ENCODE results near the gene DYSF.

The DYSF gene

DNA sequence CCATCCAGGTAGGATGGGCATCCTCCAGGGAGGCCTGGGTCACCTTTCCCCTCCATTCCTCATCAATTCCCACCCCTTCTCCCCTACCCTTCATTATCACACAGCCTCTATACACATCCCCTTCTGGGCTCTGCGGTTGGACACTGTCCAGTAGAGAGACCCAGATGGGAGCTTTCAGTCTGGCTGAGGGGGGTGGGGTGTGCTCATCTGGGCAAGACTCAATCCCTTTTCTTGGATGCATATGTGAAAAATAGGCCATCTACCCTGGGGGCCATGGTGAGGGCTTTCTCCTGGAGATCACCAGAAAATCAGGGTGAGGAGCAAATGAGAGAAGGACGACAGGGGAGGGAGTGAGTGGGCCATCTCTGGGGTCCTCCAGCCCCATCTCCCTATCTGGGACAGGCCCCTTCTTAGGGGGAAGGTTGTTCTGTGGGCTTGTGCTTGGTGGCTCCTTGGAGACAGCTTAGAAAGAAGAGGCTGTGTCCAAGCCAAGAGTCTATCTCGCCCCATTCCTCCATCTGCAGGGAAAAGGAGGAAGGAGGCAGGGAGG is 160.1 kb downstream of the DYSF start:
- no peak for DNase-seq (ENCODE audit: low read depth)
- H3K4me3 ChIP-seq (ENCODE audit: low read length), result no peak overlapping the region
- TF ChIP-seq, protein P1, sequence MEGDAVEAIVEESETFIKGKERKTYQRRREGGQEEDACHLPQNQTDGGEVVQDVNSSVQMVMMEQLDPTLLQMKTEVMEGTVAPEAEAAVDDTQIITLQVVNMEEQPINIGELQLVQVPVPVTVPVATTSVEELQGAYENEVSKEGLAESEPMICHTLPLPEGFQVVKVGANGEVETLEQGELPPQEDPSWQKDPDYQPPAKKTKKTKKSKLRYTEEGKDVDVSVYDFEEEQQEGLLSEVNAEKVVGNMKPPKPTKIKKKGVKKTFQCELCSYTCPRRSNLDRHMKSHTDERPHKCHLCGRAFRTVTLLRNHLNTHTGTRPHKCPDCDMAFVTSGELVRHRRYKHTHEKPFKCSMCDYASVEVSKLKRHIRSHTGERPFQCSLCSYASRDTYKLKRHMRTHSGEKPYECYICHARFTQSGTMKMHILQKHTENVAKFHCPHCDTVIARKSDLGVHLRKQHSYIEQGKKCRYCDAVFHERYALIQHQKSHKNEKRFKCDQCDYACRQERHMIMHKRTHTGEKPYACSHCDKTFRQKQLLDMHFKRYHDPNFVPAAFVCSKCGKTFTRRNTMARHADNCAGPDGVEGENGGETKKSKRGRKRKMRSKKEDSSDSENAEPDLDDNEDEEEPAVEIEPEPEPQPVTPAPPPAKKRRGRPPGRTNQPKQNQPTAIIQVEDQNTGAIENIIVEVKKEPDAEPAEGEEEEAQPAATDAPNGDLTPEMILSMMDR (conservative IDR thresholded peaks at IDR 0.05; ENCODE audit: low read length), result no peak

DNA sequence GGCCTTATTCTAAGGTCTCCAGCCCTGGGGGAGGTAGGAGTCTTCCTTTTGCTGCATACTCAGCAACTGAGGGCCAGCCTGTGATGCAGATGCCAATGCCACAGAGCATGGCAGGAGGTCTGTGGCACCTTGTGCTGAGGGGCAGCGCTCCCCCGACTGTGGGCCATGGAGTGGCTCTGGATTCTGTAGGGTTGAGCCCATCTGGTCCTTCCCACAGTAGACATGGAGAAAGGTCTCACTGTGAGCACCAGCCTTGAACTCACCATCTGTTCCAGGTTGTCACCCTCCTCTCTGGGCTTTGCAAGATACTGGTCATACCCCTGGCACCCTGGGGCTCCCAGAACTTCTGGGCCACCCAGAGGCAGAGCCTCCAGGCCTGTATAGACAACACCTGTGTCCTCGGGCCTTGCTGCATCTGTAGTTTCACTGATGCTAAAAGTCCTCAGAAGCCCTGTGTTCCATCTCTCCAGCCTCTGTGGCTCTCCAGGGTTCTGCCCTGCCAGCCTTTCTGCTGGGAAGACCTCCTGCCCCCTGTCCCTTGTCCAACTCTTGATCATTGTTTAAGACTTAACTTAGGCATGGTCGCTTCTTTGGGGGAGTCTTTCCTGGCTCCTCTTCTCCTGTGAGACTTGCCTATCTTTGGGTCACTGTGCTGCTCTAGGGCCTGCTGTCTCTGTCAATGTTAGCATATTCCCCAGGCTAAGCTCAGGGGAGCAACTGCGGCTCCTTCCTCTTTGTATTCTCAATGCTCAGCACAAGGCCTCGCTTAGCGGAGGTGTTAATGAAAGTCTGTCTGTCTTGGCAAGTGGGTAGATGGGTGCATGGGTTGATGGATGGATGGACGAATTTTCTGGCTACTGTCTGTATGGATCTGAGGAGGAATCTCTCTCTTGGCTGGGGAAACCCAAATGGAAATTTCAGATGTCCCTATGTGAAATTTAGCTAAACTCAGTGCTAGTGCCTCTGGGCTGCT is 160.9 kb downstream of the DYSF start:
- TF ChIP-seq, protein P1 (conservative IDR thresholded peaks at IDR 0.05; ENCODE audit: low read length), result no peak
- H3K4me3 ChIP-seq (ENCODE audit: low read length), result no peak overlapping the region
- no peak for DNase-seq (ENCODE audit: low read depth)

DNA sequence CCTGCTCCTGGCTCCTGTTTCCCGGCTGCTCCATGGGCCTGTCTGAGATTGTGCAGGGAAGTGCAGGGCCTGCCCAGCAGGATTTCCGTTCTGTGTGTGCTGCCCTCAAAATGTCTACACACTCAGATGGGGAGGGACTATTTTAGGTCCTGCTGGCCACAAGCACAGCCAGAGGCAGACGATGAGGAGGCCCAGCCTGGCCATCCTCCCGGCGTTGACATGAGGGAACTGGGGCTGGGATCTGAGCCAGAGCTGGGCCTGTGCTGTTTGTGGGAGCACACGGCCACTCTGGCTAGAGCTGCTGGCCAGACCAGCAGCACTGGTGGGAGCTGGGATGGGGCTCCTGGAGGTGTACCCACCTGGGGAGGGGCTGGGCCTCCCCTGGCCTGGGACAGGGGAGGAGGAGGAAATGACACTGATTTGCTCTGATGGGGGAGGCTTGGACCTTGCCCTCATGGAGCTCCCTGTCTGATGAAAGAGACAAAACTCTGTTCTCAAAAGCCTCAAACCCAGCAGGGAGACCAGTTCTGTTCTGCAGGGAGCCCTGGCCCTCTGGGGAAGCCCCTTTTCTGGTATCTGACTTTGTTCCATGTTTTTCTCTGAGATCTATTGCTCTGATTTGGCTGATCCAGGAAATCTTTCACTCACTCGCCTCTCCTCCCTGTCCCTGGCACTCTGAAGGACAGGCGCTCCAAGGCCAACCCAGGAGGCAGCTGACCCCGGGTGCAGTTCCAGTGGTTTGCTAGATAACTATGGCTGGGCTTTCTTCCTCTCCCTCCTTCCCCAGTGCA is 161.8 kb downstream of the DYSF start:
- H3K4me3 ChIP-seq (ENCODE audit: low read length), result no peak overlapping the region
- TF ChIP-seq, protein P1 (conservative IDR thresholded peaks at IDR 0.05; ENCODE audit: low read length), result no peak
- peak; percentile 88 for DNase-seq (ENCODE audit: low read depth)

DNA sequence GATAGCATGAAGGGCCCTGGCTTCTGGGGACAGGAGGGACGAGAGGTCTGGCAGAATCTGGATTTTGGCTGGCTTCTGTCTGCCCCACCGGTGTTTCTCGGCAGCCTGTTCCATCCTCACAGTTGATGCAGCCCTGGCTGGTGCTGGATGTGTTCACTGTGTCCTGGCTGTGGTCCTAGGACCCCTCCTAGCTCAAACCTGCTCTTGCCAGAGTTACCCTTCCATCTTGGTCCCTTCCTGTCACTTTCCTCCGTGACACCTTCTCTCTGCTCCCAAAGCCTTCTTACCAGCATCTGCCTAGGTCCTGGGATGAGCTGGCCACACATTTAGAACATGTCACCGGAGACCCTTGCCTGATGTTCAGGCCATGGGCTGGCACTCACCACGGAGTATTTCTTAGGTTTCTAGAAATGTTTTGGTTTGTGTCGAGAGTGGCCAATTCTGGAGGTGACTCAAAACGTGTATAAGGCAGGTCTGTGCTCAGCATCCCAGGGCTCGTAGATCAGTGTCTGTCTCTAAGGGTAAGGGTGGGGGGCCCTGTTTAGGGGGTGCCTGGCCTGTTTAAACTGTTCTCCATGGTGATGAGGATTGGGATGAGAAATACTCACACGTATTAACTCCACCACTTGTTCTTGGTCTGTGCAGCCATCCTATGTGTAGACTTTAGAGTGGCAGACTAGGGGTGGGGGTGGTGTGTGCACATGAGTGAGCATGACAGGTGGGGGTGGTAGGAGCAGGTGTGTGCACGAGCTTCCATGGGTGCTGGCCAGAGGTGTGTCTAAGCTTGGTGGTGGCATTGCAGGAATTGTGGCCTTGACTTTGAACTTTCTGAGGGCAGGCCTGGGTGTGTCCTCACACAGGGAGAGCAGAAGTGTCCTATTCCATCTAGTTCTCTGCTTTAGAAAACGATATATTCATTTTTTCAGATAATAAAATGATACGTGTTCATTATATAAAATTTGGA is 162.7 kb downstream of the DYSF start:
- TF ChIP-seq, protein P1 (conservative IDR thresholded peaks at IDR 0.05; ENCODE audit: low read length), result no peak
- no peak overlapping the region for H3K4me3 ChIP-seq (ENCODE audit: low read length)
- DNase-seq (ENCODE audit: low read depth), result no peak

DNA sequence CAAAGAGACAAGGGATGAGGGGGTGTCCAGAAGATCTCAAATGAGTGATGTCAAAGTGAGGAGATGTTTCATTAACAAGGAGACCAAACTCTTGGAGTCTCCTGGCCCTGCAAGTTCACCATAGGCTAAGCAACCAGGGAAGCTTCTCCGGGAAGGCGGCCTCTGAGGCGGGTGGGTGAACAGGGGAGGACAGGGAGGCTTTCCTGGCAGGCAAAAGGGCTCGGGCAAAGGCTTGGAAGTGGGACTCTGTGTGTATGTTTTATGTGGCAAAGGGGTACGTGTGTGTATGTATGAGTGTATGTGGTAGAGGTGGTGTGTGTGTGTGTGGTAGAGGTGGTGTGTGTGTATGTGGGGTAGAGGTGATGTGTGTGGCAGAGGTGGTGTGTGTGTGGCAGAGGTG is 163.9 kb downstream of the DYSF start:
- TF ChIP-seq, protein P1 (conservative IDR thresholded peaks at IDR 0.05; ENCODE audit: low read length), result no peak
- no peak for DNase-seq (ENCODE audit: low read depth)
- no peak overlapping the region for H3K4me3 ChIP-seq (ENCODE audit: low read length)

DNA sequence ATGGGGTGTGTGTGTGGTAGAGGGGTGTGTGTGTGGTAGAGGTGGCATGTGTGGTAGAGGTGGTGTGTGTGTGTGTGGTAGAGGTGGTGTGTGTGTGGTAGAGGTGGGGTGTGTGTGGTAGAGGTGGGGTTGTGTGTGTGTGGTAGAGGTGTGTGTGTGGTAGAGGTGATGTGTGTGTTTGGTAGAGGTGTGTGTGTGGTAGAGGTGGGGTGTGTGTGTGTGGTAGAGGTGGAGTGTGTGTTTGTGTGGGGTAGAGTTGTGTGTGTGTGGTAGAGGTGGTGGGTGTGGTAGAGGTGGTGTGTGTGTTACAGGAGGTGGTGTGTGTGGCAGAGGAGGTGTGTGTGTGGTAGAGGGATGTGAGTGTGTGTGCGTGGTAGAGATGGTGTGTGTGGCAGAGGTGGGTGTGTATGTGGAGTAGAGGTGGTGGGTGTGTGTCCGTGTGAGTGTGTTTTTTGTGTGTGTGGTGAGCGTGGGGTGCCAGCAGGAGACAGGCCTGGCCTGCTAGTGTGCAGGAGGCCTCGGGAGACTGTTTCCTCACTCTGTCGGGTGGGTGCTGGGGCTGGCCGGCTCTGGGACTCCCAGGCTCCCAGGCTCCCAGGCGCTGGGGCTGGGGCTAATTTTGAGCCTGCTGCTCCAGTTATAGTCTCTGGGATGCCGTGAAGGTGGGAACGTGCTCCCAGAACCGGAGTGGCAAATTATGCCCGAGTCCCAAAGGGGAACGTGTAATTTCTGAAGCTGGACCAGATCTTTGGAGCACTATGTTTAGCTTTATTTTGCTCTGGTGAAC is 165.2 kb downstream of the DYSF start:
- DNase-seq (ENCODE audit: low read depth), result no peak
- TF ChIP-seq, protein P1 (conservative IDR thresholded peaks at IDR 0.05; ENCODE audit: low read length), result no peak
- no peak overlapping the region for H3K4me3 ChIP-seq (ENCODE audit: low read length)
